NT2/D1 (cell line): ENCODE data around the gene JAKMIP2.

Source experiments
- YY1 ChIP-seq: IDR thresholded peaks from 2 replicates; pipeline ENCODE4 v1.6.1; 2011; ENCODE audit not compliant: insufficient read length, insufficient read depth
- ZNF274 ChIP-seq: IDR thresholded peaks from 2 replicates; pipeline ENCODE4 v1.6.1; 2011; ENCODE audit warnings: mild to moderate bottlenecking, low read depth, low read length

DNA sequence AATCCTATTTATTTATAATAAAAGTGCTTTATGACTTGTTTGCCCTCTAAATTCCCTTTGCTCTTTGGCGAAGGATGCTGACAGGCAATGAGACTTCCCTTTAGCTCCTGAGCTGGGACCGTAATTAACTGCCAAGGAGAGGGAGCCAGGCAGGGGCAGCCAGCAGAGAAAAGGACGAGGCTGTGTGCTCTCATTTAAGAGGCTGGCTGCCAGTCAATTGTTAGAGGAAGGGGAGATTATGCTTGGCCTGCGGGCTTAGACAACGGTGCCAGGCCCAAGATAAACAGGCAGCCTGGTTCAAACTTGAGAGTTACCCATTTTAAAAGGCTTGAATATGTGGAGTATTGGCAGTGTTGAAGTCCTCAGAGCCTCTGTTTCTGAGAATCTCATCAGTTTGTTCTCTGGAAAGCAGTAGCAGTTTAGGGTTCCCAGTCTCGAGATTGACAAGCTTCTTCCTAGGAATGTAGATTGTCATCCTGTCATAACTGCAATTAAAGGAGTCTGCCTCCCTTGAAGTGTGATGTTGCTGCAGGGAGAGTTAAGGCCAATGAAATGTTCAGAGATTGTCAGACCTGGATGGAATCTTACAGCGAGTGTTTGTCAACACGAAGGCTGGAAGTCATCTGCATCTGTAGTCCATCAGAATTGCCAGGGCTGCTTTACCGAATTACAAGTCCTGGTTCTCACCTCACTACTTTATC is 113.2 kb downstream of the JAKMIP2 start:
- TF ChIP-seq ZNF274 (no peak), YY1 (no peak)
